Stimulated activated naive CD8-positive, alpha-beta T cell treated with anti-CD3 and anti-CD28 coated beads, Interleukin-15, Interleukin-2, amounts not matched to agents 100 ng/mL and 50 ng/mL, for 24 hours (primary cell): Measurements from ENCODE around the gene CCDC197.

Experiments used
- H3K27ac Mint-ChIP-seq: one replicate; pipeline ENCODE4 v1.8.0; 2021; ENCODE audit warnings: mild to moderate bottlenecking, mixed read lengths
- H3K27me3 Mint-ChIP-seq: one replicate; pipeline ENCODE4 v1.8.0; 2021; ENCODE audit warnings: mixed read lengths
- H3K36me3 Mint-ChIP-seq: one replicate; pipeline ENCODE4 v1.8.0; 2021; ENCODE audit warnings: low read depth, mixed read lengths
- H3K4me1 Mint-ChIP-seq: one replicate; pipeline ENCODE4 v1.8.0; 2021; ENCODE audit warnings: low read depth, mixed read lengths
- H3K4me3 Mint-ChIP-seq: one replicate; pipeline ENCODE4 v1.8.0; 2021; ENCODE audit warnings: mild to moderate bottlenecking, mixed read lengths
- H3K9me3 Mint-ChIP-seq: one replicate; pipeline ENCODE4 v1.8.0; 2021; ENCODE audit warnings: mixed read lengths

The CCDC197 gene

DNA sequence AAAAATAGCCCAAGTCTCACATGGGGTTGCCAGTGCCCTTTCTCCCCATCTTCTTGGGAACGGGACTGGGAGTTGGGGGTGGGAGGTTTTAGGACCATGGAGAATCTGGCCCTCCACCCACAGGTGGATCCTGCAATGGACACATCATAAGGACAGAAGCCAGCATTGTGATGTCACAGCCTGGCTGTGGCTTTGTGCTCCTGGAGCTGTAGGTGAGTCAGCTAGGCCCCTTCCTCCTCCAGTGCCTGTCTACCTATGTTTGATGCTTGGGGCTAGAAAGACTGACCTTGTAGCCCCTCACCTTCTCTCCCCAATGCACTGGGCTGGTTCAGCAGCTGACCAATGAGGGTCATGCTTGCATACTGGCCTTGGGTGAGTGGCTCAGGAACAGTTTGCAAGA lies at the start of gene CCDC197:
Gene CCDC197, plus strand, starts transcription at position 220 of the 400 bp plus-strand sequence. CDS start 831 bp downstream, outside the sequence.
- Mint-ChIP-seq H3K9me3 (no peaks in the 10 kb centered on the region), H3K27ac (peak within 1 kb of the TSS; percentile 68), H3K4me1 (peaks cover 64% of the 10 kb centered on the region), H3K36me3 (no peaks in the 10 kb centered on the region), H3K27me3 (peaks cover under 1% of the 10 kb centered on the region), H3K4me3 (peak within 1 kb of the TSS; percentile 44)

DNA sequence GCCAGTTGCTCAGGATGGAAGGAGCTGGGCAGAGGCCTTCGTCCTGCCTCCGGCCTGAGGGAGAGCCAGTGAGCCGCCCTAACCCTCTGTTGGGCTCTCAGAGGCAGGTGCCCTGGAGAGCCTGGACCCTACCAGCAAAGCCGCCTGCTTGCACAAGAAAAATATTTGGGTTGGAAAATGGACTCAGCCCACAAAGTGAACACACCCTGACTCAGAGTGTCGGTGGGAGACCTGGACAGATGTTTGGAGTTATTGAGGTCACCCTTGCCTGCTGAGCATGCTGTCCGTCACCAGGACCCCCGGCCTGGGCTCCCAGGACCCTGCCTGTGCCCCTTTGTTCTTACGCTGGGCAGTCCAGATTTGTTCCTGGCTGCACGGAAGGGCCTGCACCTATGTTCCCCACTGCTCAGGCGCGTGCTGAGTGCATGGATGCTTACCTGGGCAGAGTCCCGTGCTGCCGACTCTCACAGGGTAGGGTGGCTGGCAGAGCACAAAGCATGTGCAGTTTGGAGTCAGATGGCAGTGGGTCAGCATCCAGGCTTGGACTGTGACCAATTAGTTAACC lies 47.5 kb upstream of the CCDC197 start:
- no peak overlapping the region for H3K4me3 Mint-ChIP-seq
- H3K36me3 Mint-ChIP-seq = no peaks in the 10 kb centered on the region
- no peaks in the 10 kb centered on the region for H3K9me3 Mint-ChIP-seq
- H3K27ac Mint-ChIP-seq = no peak overlapping the region
- peaks cover 32% of the 10 kb centered on the region for H3K4me1 Mint-ChIP-seq
- H3K27me3 Mint-ChIP-seq = no peaks in the 10 kb centered on the region

DNA sequence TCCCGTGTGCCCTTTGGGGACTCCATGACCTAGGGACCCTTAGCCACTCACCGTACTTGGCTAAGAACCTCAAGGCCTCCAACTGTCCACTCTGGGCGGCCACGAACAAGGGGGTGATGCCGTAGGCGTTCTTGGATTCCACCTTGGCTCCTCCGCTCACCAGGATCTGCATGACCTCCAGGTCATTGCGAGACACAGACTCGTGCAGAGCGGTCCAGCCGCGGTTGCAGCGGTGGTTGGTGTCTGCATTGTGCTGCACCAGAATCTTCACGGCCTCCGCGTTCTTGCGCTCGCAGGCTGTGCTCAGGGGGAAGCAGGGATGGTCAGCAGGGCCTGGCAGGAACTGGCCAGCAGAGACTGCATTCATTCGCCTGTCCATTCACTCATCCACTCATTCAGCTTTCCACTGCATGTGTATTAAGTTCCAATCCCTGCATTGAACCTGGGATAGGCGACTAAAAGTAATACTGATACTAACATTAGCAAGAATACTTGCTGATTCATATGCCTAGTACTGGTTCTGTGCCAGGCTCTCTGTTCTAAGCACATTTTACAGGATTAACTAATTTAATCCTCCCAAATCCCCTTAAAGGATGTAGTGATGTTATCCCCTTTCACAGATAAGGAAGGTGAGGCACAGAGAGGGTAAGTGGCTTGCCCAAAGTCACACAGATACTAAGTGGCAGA lies 46.0 kb upstream of the CCDC197 start:
- H3K27ac Mint-ChIP-seq = no peak overlapping the region
- peaks cover 47% of the 10 kb centered on the region for H3K4me1 Mint-ChIP-seq
- H3K27me3 Mint-ChIP-seq = no peaks in the 10 kb centered on the region
- no peak overlapping the region for H3K4me3 Mint-ChIP-seq
- H3K36me3 Mint-ChIP-seq = peaks cover 4% of the 10 kb centered on the region
- no peaks in the 10 kb centered on the region for H3K9me3 Mint-ChIP-seq

DNA sequence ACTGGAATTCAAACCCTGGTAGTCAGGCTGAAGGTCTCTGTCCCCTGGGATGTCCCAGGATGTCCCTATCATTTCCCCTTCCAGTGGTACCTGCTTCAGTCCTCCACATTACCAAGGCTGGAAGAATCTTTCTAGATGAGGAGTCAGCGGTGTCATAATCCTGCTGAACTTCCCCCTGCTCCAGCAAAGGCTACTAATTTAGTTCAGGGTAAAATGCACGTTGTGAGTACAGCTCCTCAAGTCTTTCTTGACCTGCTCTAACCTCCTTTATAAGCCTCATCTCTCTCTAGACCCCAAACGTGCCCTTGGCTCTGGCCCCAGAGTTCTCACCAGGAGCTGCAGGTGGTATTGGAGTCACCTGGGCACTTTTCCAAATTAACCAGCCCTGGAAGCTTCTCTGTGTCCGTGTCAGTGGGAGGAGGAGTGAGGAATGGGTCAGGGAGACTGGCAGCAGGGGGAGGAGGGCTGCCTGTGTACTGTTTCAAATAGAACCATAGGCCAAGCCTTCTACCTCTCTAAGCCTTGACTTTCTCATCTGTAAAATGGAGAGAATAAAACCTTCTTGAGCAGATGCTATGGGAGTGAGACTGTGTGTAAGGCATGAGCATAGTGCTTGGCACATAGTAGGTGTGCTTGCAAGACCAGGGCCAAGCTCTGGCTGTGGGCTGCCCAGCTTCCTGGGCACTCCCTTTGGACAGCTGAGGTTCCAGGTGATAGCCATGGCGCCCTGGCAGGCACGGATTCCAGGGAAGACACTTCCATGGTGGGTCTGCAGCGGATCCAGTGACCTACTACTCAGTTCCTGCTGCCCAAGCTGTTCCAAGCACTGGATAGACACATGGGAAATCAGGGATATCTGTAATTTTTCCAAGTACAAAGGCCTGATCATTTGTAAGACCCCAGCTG lies 45.2 kb upstream of the CCDC197 start:
- H3K27ac Mint-ChIP-seq = peak overlapping the region; percentile 31
- H3K27me3 Mint-ChIP-seq = no peaks in the 10 kb centered on the region
- H3K4me3 Mint-ChIP-seq = no peak overlapping the region
- H3K9me3 Mint-ChIP-seq = no peaks in the 10 kb centered on the region
- peaks cover 55% of the 10 kb centered on the region for H3K4me1 Mint-ChIP-seq
- H3K36me3 Mint-ChIP-seq = peaks cover 4% of the 10 kb centered on the region

DNA sequence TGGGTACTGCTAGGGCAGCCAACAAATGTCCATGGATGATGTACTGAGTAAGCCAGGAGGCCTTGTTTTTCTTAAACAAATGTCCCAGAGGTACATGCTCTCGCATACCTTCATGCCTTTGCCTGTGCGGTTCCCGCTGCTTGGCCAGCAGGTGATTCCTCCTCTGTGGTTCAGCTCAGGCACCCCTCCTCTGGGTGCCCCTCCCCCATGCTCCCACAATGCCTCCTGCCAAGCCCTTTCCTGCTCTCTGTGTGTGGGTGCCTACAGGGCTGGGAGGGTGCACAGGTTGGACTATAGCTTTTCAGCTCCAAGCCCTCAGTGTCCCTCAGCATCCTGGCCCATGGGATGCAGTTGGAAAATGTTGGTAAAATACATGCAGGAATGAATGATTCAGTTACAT lies 44.3 kb upstream of the CCDC197 start:
- Mint-ChIP-seq H3K36me3 (peaks cover 4% of the 10 kb centered on the region), H3K4me3 (peak overlapping the region; percentile 39), H3K27ac (no peak overlapping the region), H3K27me3 (no peaks in the 10 kb centered on the region), H3K9me3 (no peaks in the 10 kb centered on the region), H3K4me1 (peaks cover 64% of the 10 kb centered on the region)

DNA sequence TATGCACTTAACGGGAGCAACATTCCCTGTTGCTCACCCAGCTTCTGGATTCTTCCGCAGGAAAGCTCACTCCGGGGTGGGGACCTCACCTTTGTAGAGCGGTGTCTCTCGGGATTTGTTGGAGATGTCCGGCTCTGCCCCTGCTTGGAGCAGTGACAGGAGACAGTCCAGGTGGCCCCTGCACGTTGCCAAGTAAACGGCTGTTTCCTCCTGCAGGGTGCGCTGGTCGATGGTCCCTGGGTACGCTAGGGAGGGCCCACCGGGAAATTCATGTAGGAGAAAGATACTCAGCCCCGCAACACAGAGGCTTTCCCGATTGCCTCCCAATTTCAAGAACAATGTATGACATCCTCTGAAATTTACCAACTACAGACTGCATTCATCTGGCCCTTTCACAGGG lies 43.8 kb upstream of the CCDC197 start:
- Mint-ChIP-seq H3K4me3 (peak overlapping the region; percentile 39), H3K4me1 (peaks cover 69% of the 10 kb centered on the region), H3K27ac (no peak overlapping the region), H3K36me3 (peaks cover 4% of the 10 kb centered on the region), H3K27me3 (no peaks in the 10 kb centered on the region), H3K9me3 (no peaks in the 10 kb centered on the region)

DNA sequence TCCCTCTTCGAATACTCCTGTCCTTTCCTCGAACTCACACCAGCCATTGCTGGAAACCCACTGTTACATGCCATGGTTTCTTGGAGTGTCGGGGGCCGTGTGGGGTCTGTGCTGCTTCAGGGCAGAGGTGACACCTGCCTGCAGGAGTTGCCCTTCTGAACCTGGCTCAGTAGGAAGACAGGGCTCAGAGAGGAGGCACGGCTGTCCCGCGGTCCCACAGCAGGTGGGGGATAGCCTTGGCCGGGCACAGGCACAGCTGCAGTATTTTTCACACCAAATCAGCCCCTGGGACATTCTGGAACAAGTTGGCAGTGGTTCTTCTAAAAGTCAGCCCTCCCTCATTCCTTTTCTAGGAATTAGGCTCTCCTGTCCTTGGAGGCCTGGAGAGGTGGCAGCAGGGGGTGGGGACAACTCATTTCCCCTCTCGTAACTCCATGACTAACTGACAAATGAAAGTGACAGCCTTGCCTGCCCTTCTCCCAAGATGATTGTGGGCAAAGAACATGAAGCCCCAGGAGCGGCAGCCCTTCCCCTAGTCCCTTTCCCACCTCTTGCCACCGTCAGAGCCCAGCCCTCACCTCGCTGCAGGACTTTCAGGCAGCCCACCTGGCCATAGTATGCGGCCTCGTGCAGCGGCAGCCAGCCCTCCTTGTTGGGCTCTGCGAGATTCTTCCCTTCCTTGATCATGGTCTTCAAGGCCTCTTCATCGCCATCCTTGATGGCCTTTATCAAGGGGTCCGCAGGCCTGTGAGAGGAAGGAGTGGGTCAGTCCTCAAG lies 43.2 kb upstream of the CCDC197 start:
- Mint-ChIP-seq H3K27me3 (no peaks in the 10 kb centered on the region), H3K9me3 (no peaks in the 10 kb centered on the region), H3K4me3 (peak overlapping the region; percentile 59), H3K27ac (no peak overlapping the region), H3K36me3 (peaks cover 4% of the 10 kb centered on the region), H3K4me1 (peaks cover 75% of the 10 kb centered on the region)

DNA sequence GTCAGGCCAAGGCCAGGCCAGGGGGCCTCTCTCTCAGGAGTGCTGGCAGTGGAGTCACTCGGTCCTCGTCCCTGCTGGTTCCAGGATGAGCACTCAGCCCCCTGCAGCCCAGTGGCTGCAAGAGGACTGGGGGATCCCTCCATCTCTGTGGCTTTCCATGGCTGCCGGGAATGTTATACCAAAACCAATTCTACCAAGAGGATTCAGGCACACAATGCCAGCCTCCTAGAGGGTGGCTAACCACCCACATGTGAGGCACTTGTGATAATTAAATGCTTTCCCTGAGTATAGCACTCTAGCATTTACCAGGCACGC lies 42.6 kb upstream of the CCDC197 start:
- H3K4me3 Mint-ChIP-seq = peak overlapping the region; percentile 78
- H3K9me3 Mint-ChIP-seq = no peaks in the 10 kb centered on the region
- peaks cover 81% of the 10 kb centered on the region for H3K4me1 Mint-ChIP-seq
- H3K27me3 Mint-ChIP-seq = no peaks in the 10 kb centered on the region
- peaks cover 4% of the 10 kb centered on the region for H3K36me3 Mint-ChIP-seq
- peak overlapping the region; percentile 99 for H3K27ac Mint-ChIP-seq

DNA sequence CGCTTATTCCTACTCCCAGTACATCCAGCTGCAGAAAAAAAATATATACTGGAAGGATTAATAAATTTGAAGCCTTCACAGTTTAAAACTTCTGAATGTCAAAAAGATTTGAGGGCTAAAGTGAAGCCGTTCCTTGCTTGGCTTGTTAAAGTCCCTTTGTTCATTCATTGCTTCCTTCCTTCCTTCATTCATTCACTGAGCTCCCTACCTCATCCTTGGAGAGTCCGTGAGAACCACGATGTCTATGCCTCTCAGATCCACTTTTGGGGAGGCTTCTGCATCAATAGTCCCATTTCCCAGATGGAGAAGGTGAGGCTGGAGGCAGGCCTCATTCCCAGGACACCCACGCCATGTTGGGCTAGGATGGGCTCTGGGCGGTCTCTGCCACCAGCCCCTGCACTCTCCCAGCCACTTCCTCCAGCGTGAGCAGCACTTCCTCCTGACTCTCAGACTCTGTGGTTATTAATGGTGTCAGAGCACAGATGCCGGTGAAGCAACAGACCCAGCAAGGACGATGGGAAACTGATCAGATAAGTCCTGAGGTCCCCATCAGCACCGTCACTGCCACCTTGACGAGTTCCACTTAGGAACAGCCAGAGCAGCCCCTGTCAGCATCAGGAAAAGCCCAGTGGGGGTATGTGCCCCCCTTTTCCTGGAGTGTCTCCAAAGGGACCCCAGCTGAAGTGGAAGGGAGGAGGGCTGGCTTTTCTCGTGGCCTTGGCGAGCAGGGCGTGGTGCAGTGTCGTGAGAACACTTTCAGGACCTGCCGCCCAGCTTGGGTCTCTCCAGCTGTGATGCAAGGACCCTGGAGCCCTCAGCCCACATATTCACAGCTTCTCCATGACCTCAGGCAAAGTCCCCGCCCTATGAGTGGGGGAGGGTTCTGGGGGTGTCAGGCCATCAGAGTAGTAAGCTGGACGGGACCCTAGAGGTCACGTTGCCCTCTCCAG lies 41.9 kb upstream of the CCDC197 start:
- H3K4me1 Mint-ChIP-seq = peaks cover 88% of the 10 kb centered on the region

DNA sequence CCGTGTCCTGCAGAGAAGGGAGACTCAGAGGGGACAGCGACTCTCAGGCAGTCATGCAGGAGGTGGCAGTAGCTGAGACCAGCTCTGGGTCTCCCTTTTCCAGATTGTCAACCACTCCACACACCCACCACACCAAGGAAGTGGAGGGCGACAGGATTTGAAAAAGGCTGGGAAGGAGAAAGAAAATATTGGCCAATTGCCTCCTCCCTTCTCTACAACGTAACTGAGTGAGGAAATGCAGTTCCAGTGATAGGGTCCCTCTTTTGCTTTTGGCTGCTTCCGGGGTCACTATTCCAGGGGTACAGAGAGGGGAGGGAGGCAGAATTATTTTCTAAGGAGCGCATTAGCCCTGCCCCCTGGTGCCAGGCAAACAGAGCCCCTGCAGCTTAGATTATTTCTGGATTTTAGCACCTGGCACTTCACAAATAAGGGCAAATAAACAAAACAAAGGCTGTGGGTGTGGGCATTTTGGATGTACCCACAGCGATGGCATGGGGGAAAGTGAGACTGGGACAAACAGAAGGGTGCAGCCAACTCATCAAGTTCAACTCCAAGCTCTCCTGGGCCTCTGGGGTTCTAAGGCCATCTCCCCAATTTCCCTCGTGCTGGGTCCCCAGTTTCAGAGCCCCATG lies 41.1 kb upstream of the CCDC197 start:
- Mint-ChIP-seq H3K9me3 (no peaks in the 10 kb centered on the region), H3K4me1 (peaks cover 95% of the 10 kb centered on the region), H3K36me3 (peaks cover 4% of the 10 kb centered on the region), H3K27ac (peak overlapping the region; percentile 99), H3K27me3 (no peaks in the 10 kb centered on the region), H3K4me3 (peak overlapping the region; percentile 78)

More for the DNA sequence above, 41.9 kb upstream of the CCDC197 start:
- Mint-ChIP-seq H3K36me3 (peaks cover 4% of the 10 kb centered on the region), H3K27ac (peak overlapping the region; percentile 99), H3K27me3 (no peaks in the 10 kb centered on the region), H3K4me3 (peak overlapping the region; percentile 78), H3K9me3 (no peaks in the 10 kb centered on the region)

DNA sequence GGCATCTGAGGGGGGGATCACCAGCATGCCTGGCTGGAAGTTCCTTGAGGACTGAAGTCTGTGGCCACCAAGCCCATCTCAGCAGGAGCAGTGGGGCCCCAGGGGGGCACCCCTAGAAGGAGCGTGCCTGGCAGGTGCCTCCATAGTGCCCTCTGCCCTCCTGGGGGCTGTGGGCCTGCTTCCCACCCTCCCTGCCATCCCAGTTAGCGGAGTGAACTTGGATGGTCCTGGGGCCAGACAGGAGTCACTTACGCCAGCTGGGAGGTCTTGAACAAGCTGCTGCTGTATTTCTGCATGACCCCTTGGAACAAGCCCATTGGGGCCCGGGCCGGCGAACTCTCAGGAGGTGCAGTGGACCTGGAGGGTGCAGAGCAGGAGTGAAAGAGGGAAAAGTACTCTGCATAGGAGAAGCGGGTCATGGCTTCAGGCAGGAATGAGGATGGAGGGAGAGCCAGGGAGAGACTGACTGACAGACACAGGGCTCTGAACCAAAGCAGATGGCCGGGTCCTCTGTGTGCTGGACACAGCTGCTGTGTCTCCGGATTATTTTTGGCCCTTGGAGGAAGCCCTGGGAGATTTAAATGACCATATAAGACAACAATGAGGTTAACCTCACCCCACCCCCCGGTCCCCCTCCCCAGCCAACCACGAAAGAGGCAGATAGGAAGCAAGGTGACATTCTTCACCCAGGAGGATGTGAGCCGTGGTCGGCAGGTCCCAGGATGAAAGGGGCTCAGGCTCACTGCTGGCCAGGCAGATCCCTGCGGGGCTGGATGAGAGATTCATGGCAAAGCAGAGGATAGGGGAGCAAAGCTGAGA lies 40.4 kb upstream of the CCDC197 start:
- Mint-ChIP-seq H3K36me3 (peaks cover 7% of the 10 kb centered on the region), H3K27ac (peak overlapping the region; percentile 99), H3K9me3 (no peaks in the 10 kb centered on the region), H3K4me1 (peaks cover 95% of the 10 kb centered on the region), H3K4me3 (peak overlapping the region; percentile 40), H3K27me3 (no peaks in the 10 kb centered on the region)

DNA sequence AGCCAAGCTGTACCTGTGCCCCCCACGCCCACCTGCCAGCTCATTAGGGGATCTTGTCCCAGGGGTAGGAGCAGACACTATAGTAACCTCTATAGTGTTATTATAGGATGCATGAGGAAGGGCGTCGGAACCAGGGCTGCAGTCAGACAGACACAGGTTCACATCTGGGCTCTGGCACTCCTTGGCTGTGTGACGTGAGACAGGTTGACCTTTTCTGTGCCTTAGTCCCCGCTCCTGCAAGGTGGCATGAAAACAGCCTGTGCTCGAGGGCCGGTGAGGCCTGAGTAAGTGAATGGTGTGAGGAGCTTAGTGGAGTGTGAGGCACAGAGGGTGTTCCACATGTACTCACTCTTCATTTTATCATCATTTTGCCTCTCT lies 39.8 kb upstream of the CCDC197 start:
- H3K27me3 Mint-ChIP-seq = no peaks in the 10 kb centered on the region

More for the DNA sequence above, 39.8 kb upstream of the CCDC197 start:
- H3K36me3 Mint-ChIP-seq = peaks cover 9% of the 10 kb centered on the region
- peak overlapping the region; percentile 99 for H3K27ac Mint-ChIP-seq
- H3K4me1 Mint-ChIP-seq = peaks cover 96% of the 10 kb centered on the region
- H3K4me3 Mint-ChIP-seq = peak overlapping the region; percentile 40
- no peaks in the 10 kb centered on the region for H3K9me3 Mint-ChIP-seq
